SH-SY5Y (cell line): ENCODE measurements around the gene PDZRN4.

ENCODE experiments used
- GATA2 ChIP-seq: IDR thresholded peaks from 2 replicates; pipeline ENCODE4 v1.6.1; 2011; ENCODE audit warnings: mild to moderate bottlenecking, low read depth, low read length
- GATA3 ChIP-seq: IDR thresholded peaks from 2 replicates; pipeline ENCODE4 v1.6.1; 2011; ENCODE audit warnings: low read depth, mild to moderate bottlenecking, low read length, moderate library complexity

GRCh38 chr12:41327096-41327895, 139.2 kb downstream of the PDZRN4 start:
- TF ChIP-seq GATA2 (no peak), GATA3 (no peak)
